HL-60 (cell line): ENCODE measurements around the gene MERTK.

Experiments
- GABPA ChIP-seq: IDR thresholded peaks from 2 replicates; pipeline ENCODE4 v1.6.1; 2012; ENCODE audit warnings: low read depth
- POLR2AphosphoS5 ChIP-seq: IDR thresholded peaks from 2 replicates; pipeline ENCODE4 v1.6.1; 2012; ENCODE audit warnings: low read depth
- SPI1 ChIP-seq: IDR thresholded peaks from 2 replicates; pipeline ENCODE4 v1.6.1; 2012; ENCODE audit warnings: low read depth, mild to moderate bottlenecking, borderline replicate concordance
- TF ChIP-seq, protein P1 (sequence below): IDR thresholded peaks from one replicate; pipeline ENCODE4 v1.5.1; 2011; ENCODE audit warnings: low read length, control low read depth, inconsistent platforms; ENCODE audit not compliant: insufficient read depth
- TF ChIP-seq, protein P2 (sequence below): IDR thresholded peaks from 2 replicates; pipeline ENCODE4 v1.6.1; 2012; ENCODE audit warnings: low read depth; ENCODE audit not compliant: insufficient replicate concordance

DNA sequence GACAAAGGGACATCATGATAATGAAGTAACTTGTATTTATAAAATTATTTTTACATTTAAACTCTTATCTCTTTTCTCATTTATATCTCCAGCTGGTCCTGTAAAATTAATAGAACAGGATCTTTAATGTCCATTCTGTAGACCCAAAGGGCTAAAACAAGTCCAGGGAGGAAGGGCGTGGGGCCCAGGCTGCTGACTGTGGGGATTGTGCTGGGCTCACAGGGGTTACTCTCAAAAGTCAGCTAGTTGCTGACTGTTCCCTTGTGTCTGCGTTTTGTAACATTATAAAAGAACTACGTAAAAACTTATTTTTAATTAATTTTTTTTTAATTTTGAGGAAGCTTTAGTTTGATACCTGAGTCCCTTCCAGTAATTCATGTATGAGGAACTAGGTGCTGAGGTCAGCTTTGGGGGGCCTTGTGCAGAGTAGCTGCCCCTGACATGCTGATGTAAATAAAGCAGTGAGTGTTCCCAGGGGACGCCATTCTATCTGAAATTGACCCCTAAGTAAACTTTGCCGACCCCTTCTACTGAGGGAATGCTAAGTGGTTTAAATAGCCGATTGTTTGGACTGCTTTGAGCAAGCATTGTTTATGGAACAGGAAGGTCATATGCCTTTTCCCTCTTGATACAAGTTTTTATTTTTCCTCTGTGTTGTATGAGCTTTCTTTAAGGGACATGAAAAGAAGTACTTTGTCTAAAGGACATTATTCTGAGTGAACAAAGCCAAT lies 56.4 kb downstream of the MERTK start:
- TF ChIP-seq, protein P1, sequence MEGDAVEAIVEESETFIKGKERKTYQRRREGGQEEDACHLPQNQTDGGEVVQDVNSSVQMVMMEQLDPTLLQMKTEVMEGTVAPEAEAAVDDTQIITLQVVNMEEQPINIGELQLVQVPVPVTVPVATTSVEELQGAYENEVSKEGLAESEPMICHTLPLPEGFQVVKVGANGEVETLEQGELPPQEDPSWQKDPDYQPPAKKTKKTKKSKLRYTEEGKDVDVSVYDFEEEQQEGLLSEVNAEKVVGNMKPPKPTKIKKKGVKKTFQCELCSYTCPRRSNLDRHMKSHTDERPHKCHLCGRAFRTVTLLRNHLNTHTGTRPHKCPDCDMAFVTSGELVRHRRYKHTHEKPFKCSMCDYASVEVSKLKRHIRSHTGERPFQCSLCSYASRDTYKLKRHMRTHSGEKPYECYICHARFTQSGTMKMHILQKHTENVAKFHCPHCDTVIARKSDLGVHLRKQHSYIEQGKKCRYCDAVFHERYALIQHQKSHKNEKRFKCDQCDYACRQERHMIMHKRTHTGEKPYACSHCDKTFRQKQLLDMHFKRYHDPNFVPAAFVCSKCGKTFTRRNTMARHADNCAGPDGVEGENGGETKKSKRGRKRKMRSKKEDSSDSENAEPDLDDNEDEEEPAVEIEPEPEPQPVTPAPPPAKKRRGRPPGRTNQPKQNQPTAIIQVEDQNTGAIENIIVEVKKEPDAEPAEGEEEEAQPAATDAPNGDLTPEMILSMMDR: no peak
- TF ChIP-seq POLR2AphosphoS5: no peak
- TF ChIP-seq GABPA: no peak
- TF ChIP-seq, protein P2, sequence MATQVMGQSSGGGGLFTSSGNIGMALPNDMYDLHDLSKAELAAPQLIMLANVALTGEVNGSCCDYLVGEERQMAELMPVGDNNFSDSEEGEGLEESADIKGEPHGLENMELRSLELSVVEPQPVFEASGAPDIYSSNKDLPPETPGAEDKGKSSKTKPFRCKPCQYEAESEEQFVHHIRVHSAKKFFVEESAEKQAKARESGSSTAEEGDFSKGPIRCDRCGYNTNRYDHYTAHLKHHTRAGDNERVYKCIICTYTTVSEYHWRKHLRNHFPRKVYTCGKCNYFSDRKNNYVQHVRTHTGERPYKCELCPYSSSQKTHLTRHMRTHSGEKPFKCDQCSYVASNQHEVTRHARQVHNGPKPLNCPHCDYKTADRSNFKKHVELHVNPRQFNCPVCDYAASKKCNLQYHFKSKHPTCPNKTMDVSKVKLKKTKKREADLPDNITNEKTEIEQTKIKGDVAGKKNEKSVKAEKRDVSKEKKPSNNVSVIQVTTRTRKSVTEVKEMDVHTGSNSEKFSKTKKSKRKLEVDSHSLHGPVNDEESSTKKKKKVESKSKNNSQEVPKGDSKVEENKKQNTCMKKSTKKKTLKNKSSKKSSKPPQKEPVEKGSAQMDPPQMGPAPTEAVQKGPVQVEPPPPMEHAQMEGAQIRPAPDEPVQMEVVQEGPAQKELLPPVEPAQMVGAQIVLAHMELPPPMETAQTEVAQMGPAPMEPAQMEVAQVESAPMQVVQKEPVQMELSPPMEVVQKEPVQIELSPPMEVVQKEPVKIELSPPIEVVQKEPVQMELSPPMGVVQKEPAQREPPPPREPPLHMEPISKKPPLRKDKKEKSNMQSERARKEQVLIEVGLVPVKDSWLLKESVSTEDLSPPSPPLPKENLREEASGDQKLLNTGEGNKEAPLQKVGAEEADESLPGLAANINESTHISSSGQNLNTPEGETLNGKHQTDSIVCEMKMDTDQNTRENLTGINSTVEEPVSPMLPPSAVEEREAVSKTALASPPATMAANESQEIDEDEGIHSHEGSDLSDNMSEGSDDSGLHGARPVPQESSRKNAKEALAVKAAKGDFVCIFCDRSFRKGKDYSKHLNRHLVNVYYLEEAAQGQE: no peak
- TF ChIP-seq SPI1: no peak
